Activated naive CD8-positive, alpha-beta T cell treated with anti-CD3 and anti-CD28 coated beads, Interleukin-2, amount 10 ng/mL, durations not matched to agents 7 days and 5 days (primary cell): ENCODE measurements around the gene NOX5. TPM values are rescaled to one million over a fixed set of nuclear protein-coding genes. Genes with fewer than 3 reads are reported as not detected.

ENCODE experiments used
- ATAC-seq: fragments of 150-1000 bp; cut with Tn5 transposase; one replicate; pipeline ENCODE4 v1.10.0; 2021; ENCODE audit warnings: low read depth, moderate library complexity
- POLR2A ChIA-PET: fragments of 350-600 bp; sonication (Branson Sonifier 250); formaldehyde crosslinking; loops from one replicate; lab custom pipeline; 2021; ENCODE audit warnings: antibody characterized with exemption; lab: Charles Lee
- DNase-seq: peaks from one replicate; pipeline ENCODE4 v3.0.0; 2021
- H3K27ac Mint-ChIP-seq: one replicate; pipeline ENCODE4 v1.8.0; 2022; ENCODE audit warnings: mild to moderate bottlenecking, mixed read lengths
- H3K27me3 Mint-ChIP-seq: one replicate; pipeline ENCODE4 v1.8.0; 2022; ENCODE audit warnings: mild to moderate bottlenecking, moderate library complexity, mixed read lengths
- H3K36me3 Mint-ChIP-seq: one replicate; pipeline ENCODE4 v1.8.0; 2021; ENCODE audit warnings: mild to moderate bottlenecking, mixed read lengths
- H3K4me1 Mint-ChIP-seq: one replicate; pipeline ENCODE4 v1.8.0; 2021; ENCODE audit warnings: mixed read lengths
- H3K4me3 Mint-ChIP-seq: one replicate; pipeline ENCODE4 v1.8.0; 2022; ENCODE audit warnings: mild to moderate bottlenecking, moderate library complexity, mixed read lengths
- H3K9me3 Mint-ChIP-seq: one replicate; pipeline ENCODE4 v1.8.0; 2021; ENCODE audit warnings: mixed read lengths
- total RNA-seq, 2 experiments: library from RNA; stranded (reverse); gene quantifications; one replicate each; pipeline ENCODE4 v1.2.3, GENCODE V29; 2021

The NOX5 gene
- total RNA-seq, 2 experiments from 2014 or later = 0.06 TPM; not detected in 1

DNA sequence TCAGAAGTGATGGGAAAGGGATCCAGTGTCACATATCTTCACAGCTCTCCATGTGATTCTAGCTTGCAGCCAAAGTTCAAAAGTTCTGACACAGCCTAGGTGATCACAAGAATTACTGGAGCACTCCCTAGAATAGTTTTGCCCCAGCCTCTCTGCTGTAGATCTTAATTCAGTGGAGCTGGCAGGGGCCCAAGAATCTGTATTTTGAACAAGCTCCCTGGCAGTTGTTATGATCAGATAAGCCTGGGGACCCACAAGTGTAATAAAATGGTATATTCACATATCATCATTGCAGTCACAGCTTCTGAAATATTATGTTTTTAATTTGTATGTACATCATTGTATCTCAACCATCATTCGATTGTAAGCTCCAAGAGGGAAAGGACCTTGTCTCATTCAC, 62.3 kb downstream of the NOX5 start:
- peaks cover 4% of the 10 kb centered on the region for H3K4me1 Mint-ChIP-seq
- no peaks in the 10 kb centered on the region for H3K9me3 Mint-ChIP-seq
- DNase-seq = no peak
- H3K4me3 Mint-ChIP-seq = no peak overlapping the region
- peaks cover 59% of the 10 kb centered on the region for H3K27me3 Mint-ChIP-seq
- POLR2A ChIA-PET = no interaction called here
- no peak overlapping the region for H3K27ac Mint-ChIP-seq
- no peaks in the 10 kb centered on the region for H3K36me3 Mint-ChIP-seq
- no peak for ATAC-seq

- POLR2A ChIA-PET = no interaction called here
- H3K27ac Mint-ChIP-seq = no peak overlapping the region
- peaks cover 55% of the 10 kb centered on the region for H3K27me3 Mint-ChIP-seq
- no peak for ATAC-seq
- no peak overlapping the region for H3K4me3 Mint-ChIP-seq
- H3K9me3 Mint-ChIP-seq = no peaks in the 10 kb centered on the region
- no peak for DNase-seq
- H3K4me1 Mint-ChIP-seq = peaks cover 4% of the 10 kb centered on the region
- H3K36me3 Mint-ChIP-seq = no peaks in the 10 kb centered on the region
Measured at GRCh38 chr15:69078638-69079037, 64.1 kb downstream of the NOX5 start.

DNA sequence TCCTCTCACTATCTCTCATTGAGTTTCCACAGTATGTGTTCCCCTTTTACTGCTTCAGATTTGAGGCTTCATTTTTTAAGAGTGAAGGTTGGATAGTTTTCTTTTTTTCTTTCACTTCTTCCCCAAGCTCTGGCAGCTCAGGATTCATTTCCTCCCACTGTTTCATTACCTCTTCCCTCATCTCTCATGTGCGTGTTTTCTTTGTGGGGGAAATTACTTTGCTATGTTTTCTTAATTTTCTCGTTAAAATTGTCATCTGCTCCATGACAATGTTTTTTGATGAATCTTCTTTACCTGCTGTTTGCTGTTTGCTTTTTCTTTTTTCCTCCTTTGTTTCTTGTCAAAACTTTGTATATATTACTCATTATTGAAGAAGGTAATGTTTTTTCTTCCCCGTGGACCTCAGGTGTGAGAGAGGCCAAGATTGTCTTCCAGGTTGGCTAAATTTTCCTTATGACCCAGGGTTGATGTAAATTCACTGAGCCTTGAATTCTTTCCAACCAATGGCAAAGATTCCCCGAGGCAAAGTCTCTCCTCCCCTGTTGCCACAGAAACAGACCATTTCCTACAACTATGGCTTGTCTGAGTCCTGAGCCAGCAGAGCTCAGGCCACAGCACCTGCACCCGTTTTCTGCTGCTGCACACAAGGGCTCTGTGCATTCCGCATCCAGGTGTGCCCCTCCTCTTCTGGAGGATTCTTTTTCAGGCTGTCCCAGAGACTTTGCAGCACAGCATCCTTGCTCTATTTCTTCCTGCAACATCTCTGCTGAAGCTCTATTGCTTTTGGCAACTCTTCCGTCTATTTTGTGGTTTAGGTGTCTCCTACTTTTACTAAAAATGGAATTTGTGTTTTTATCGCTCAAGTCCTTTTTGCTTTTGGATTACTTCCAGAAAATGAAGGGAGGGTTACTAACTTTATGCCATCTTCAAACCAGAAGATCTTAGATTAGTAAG, 66.1 kb downstream of the NOX5 start:
- Mint-ChIP-seq H3K4me1 (peaks cover 2% of the 10 kb centered on the region), H3K27ac (no peak overlapping the region), H3K9me3 (no peaks in the 10 kb centered on the region), H3K36me3 (no peaks in the 10 kb centered on the region), H3K27me3 (peaks cover 46% of the 10 kb centered on the region), H3K4me3 (no peak overlapping the region)
- ATAC-seq (no peak), DNase-seq (no peak)
- POLR2A ChIA-PET = no interaction called here

GRCh38 chr15:69081310-69082004, 67.0 kb downstream of the NOX5 start:
- Mint-ChIP-seq H3K4me1 (peaks cover 2% of the 10 kb centered on the region), H3K27ac (no peak overlapping the region), H3K4me3 (no peak overlapping the region)

DNA sequence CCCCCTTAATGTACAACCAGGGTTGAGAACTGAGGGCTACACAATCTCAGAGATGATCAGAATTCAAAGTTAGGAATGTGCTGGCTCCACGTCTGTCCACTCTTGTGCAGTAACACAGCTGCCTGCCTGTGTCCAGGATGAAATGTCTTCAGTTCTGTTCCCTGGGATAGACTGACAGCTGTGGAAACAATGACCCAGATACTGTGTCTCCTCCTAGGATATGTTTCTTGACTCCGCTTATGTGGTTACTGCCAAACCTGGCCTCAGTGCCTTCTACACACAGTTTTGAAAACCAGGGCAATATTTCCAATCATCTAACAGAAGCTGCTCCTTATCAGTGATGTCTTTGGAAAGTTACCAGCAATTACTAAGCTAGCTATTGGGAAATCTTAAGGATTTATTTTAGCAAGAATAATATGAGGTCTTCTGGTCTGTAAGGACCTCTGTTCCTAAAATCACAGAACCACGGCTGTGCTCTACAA, 67.6 kb downstream of the NOX5 start:
- no peak overlapping the region for H3K4me3 Mint-ChIP-seq
- H3K27me3 Mint-ChIP-seq = peaks cover 40% of the 10 kb centered on the region
- no peaks in the 10 kb centered on the region for H3K36me3 Mint-ChIP-seq
- H3K27ac Mint-ChIP-seq = no peak overlapping the region
- DNase-seq (no peak), ATAC-seq (no peak)
- H3K9me3 Mint-ChIP-seq = no peaks in the 10 kb centered on the region
- POLR2A ChIA-PET = no interaction called here
- H3K4me1 Mint-ChIP-seq = peaks cover 2% of the 10 kb centered on the region

More at GRCh38 chr15:69081310-69082004, 67.0 kb downstream of the NOX5 start:
- no peak for ATAC-seq
- DNase-seq = no peak
- no peaks in the 10 kb centered on the region for H3K9me3 Mint-ChIP-seq
- H3K36me3 Mint-ChIP-seq = no peaks in the 10 kb centered on the region
- H3K27me3 Mint-ChIP-seq = peaks cover 44% of the 10 kb centered on the region
- POLR2A ChIA-PET = no interaction called here

DNA sequence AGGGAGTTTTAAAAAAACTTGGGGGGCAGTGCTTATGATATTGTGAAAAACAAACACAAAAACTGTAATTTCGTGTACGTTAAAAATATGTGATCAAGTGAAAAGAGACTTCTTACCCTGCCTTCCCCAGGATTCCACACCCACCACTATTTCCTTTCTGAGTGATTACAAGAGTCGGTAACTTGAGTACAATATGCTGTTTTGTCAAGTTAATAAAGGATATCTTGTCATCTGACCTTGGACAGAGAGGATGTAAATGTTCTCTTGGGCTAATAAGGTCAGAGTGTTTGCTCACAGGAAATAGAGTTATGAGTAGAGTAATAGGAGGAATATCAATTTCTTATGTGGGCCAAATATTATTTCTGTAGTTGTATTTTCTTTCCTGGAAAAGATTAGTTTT, 68.1 kb downstream of the NOX5 start:
- ATAC-seq = no peak
- Mint-ChIP-seq H3K9me3 (no peaks in the 10 kb centered on the region), H3K4me1 (peaks cover 2% of the 10 kb centered on the region), H3K36me3 (no peaks in the 10 kb centered on the region), H3K27me3 (peaks cover 41% of the 10 kb centered on the region), H3K4me3 (no peak overlapping the region), H3K27ac (no peak overlapping the region)
- POLR2A ChIA-PET = no interaction called here
- no peak for DNase-seq

GRCh38 chr15:69084404-69085030, 70.0 kb downstream of the NOX5 start:
- Mint-ChIP-seq H3K27ac (no peak overlapping the region), H3K27me3 (peaks cover 44% of the 10 kb centered on the region), H3K4me3 (no peak overlapping the region), H3K9me3 (no peaks in the 10 kb centered on the region), H3K4me1 (peaks cover 2% of the 10 kb centered on the region), H3K36me3 (no peaks in the 10 kb centered on the region)
- DNase-seq = no peak
- ATAC-seq = no peak
- POLR2A ChIA-PET = no interaction called here

DNA sequence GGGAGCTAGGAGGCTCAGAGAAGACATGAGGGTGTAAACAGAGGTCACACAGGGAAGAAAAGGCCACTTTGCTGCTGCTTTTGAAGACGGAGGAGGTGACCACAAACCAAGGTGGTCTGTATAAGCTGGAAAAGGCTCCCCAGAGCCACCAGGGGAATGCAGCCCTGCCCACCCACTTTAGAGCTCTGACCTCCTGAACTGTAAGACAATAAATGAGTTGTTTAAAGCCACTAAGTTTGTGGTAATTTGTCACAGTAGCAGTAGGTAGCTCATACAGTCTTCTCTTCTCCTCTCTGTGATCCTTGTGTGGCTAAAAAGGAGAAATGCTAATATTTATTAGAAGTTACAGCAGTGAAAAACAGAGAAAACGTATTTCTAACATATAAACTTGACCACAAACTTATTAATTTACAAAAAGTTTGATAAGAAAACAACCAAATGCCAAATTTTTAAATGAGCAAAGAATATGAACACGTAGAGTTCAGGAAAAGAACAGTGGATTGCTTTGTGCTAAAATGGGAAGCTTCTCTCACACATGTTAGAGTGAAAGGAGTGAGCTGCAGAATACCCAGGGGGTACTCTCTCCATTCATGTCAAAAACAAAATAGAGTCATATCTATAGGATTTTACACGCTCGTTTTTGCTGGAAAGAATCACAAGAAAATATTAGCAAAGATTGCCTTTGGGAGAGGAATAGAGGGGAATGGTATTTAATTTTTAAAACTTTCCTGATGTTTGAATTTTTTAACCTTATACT, 71.0 kb downstream of the NOX5 start:
- Mint-ChIP-seq H3K4me1 (peaks cover 2% of the 10 kb centered on the region), H3K4me3 (no peak overlapping the region), H3K27ac (no peak overlapping the region), H3K9me3 (no peaks in the 10 kb centered on the region), H3K36me3 (no peaks in the 10 kb centered on the region), H3K27me3 (peaks cover 41% of the 10 kb centered on the region)
- ATAC-seq = no peak
- no peak for DNase-seq
- POLR2A ChIA-PET = no interaction called here

DNA sequence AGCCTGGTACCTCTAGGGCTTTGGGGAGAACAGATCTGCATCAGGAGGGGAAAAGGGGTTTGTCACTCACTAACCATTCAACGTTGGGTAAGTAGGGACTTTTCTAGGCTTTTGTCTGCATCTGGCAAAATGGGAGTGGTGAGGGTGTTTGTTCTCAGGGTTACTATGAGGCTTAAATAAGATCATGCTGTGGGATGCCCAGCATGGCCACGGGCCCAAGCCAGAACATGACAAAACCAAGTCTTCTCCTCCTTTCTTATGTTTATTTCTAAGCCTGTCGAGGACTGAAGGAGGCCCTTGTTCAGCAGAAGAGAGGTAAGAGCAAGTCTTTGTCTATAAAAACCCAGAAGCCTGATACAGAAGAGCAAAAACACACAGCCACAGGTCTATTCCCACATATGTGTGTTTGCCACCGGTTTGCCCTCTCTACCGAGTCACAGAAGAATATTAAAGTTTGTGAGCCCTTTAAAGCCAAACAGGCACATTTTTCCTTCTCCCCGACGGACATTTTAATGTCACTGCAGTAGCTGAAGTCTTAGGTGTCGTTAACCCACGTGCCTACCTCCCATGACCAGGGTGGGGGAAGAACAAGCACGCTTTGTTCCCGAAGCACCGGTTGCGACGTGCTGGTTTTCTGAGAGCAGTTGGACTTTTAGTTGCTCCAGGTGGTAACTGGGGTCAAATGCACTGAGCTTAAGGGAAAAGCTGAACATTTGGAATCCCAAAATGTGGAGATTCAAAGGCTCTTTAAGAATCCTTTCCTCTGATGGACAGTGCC, 72.1 kb downstream of the NOX5 start:
- POLR2A ChIA-PET = no interaction called here
- peaks cover 2% of the 10 kb centered on the region for H3K4me1 Mint-ChIP-seq
- H3K9me3 Mint-ChIP-seq = no peaks in the 10 kb centered on the region
- peaks cover 39% of the 10 kb centered on the region for H3K27me3 Mint-ChIP-seq
- no peak for DNase-seq
- ATAC-seq = no peak
- H3K4me3 Mint-ChIP-seq = no peak overlapping the region
- no peaks in the 10 kb centered on the region for H3K36me3 Mint-ChIP-seq
- H3K27ac Mint-ChIP-seq = no peak overlapping the region

- Mint-ChIP-seq H3K27me3 (peaks cover 34% of the 10 kb centered on the region), H3K36me3 (no peaks in the 10 kb centered on the region), H3K4me1 (peaks cover 2% of the 10 kb centered on the region), H3K4me3 (no peak overlapping the region), H3K27ac (no peak overlapping the region), H3K9me3 (no peaks in the 10 kb centered on the region)
- no peak for ATAC-seq
- no peak for DNase-seq
- POLR2A ChIA-PET = no interaction called here
Measured at GRCh38 chr15:69087366-69087976, 73.0 kb downstream of the NOX5 start.

GRCh38 chr15:69088300-69088965, 73.9 kb downstream of the NOX5 start:
- no peak overlapping the region for H3K27ac Mint-ChIP-seq
- POLR2A ChIA-PET = no interaction called here
- DNase-seq (no peak), ATAC-seq (no peak)
- H3K36me3 Mint-ChIP-seq = no peaks in the 10 kb centered on the region
- peaks cover 2% of the 10 kb centered on the region for H3K4me1 Mint-ChIP-seq
- H3K4me3 Mint-ChIP-seq = no peak overlapping the region
- no peaks in the 10 kb centered on the region for H3K9me3 Mint-ChIP-seq
- H3K27me3 Mint-ChIP-seq = peaks cover 27% of the 10 kb centered on the region

GRCh38 chr15:69089258-69089657, 74.8 kb downstream of the NOX5 start:
- peaks cover 23% of the 10 kb centered on the region for H3K27me3 Mint-ChIP-seq
- H3K4me1 Mint-ChIP-seq = peaks cover 2% of the 10 kb centered on the region
- DNase-seq (no peak), ATAC-seq (no peak)
- no peaks in the 10 kb centered on the region for H3K9me3 Mint-ChIP-seq
- no peak overlapping the region for H3K4me3 Mint-ChIP-seq
- no peak overlapping the region for H3K27ac Mint-ChIP-seq
- POLR2A ChIA-PET = no interaction called here
- H3K36me3 Mint-ChIP-seq = no peaks in the 10 kb centered on the region
